ENCODE results near the gene ZNF598. TPM values are rescaled to one million over a fixed set of nuclear protein-coding genes. Genes with fewer than 3 reads are reported as not detected.
"Not testable (repeated sequence)": the region's sequence is repeated elsewhere in the genome, so short reads cannot be mapped to it uniquely, and the experiment has no call there.

ZNF598 gene
- total and polyA plus RNA-seq, 4 experiments from 2014 or later = 3.1 to 49.8 (median 29.3) TPM

DNA sequence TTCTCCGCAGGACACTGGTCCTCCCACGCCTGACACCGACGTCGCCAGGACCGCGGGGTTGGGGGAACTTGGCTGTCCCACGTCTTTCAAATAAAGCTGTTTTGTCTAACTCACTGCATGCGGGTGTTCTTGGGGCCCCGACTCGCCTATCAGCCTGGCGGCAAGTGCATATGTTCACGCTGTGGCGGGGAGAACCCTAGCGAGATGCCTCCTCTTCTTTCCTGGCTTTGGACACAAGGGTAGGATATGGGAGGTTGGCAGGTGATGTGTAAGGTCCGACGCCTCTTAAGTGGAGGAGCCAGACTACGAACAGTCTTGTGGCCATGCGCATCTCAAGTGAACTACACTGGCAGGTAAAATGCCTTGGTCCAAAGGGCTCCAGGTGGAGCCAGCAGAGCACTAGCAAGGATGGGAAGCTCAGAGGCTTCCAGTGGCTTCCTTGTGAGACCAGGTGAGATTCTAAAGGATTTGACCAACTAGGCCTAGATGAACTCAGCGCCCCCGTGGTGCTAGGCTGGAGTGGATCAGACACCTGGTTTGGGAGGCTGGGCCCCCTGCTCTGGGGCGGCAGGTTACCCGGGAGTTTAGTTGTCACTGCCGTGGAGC lies 44.1 kb downstream of the ZNF598 start:
- Histone ChIP-seq H3K4me1 (ENCODE audit: insufficient read depth, low read length) (peaks cover 47% of the 10 kb centered on the region), H3K27me3 (ENCODE audit: insufficient read depth, low read length) (no peaks in the 10 kb centered on the region), H3K36me3 (ENCODE audit: insufficient read depth, low read length) (peaks cover 18% of the 10 kb centered on the region), H3K27ac (ENCODE audit: low read depth, low read length) (peak overlapping the region; percentile 97), H3K4me3 (ENCODE audit: low read length in 2 of 2) (peak overlapping the region; percentile 78 to 86), H3K9me3 (ENCODE audit: control insufficient read depth in 1 of 2, low read length in 2 of 2) (no peaks in the 10 kb centered on the region)
- POLR2A ChIA-PET (ENCODE audit: partially characterized antibody) = interaction anchor here (0.6 to 9.4 kb wide), 38 partner anchors 8 to 902 kb away, joined by 3 to 99 read pairs (median 6); partner anchors contain the start of genes AMDHD2, CRAMP1, ECI1 and EME2
- CTCF ChIA-PET (ENCODE audit: partially characterized antibody) = interaction anchor here (0.7 to 1.6 kb wide), 6 partner anchors 9 to 190 kb away, joined by 3 to 7 read pairs (median 4); partner anchors contain the start of genes MSRB1 and TRAF7
- peak in 1 of 5 donors; percentile 45 for DNase-seq
- Mint-ChIP-seq H3K4me3 (peak overlapping the region; percentile 90 to 97 (median 92)), H3K9me3 (peaks cover 0 to 5% (median 0%) of the 10 kb centered on the region in 8 donors), H3K27ac (peak overlapping the region; percentile 97 to 99 (median 97)), H3K36me3 (peaks cover 21 to 47% of the 10 kb centered on the region in 2 donors), H3K27me3 (no peaks in the 10 kb centered on the region), H3K4me1 (peaks cover 26 to 51% (median 36%) of the 10 kb centered on the region in 4 donors)
- intact Hi-C loops (cut with micrococcal nuclease) = loop anchor here (2.0 kb wide), 1 partner anchor 27 kb away; no protein-coding TSS in a partner anchor

DNA sequence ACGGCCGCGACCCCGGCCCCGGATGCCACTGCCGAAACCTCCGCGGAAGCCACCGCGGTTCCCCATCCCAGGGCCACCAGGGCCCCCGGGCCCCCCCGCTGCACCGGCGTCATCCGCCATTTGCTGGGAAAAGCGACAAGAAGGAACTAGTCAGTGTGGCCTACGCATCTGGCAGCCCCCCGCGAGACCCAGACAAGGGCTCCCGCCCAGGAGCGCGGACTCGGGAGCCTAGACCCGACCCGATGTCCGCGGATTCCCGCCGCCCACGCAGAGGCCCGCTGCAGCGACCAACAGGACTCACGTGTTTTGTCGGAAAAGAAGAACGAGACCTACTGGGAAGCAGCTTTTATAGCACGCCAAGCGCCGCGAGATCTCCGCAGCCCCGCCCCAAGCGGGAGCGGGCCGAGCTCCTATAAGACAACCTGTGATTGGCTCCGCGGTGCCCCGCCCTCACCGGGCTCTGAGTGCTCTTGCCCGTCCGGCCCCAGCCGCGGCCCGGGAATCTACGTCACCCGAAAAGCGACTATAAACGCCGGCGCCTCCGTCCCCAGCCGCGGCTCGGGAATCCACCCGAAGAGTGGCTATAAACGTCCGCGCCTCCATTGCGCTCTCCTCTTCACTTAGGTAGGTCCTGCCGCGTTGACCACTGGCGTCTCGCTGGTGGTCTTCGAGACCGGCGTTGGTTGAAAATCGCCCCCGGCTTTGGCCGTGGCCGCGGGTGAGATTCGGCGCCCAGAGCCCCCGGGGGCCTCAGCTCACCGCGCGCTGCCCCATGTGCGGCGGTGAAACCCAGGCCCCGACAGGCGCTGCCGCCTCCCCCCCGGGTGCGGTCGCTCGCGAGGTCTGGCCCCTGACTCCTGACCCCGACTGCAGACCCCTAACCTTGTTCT lies 44.9 kb downstream of the ZNF598 start, which contains the start of gene RPS2:
RPS2 (minus strand) TSS at position 321 of the 890 bp plus-strand sequence; CDS start at position 120, 201 bp downstream.
- peak within 1 kb of the TSS; percentile 97 to 99 (median 98) for H3K27ac Mint-ChIP-seq
- ChIA-PET CTCF (ENCODE audit: partially characterized antibody) (interaction anchor here (0.9 to 1.4 kb wide), 5 partner anchors 9 to 190 kb away, joined by 3 to 5 read pairs (median 4); partner anchors contain the start of genes MSRB1 and TRAF7), POLR2A (ENCODE audit: partially characterized antibody) (interaction anchor here (0.6 to 9.4 kb wide), 45 partner anchors 9 to 1640 kb away, joined by 3 to 99 read pairs (median 4); partner anchors contain the start of genes AMDHD2, CRAMP1, ECI1 and EME2)
- peak; percentile 97 to 99 (median 99) for DNase-seq
- peak within 1 kb of the TSS; percentile 78 to 86 for H3K4me3 ChIP-seq (ENCODE audit: low read length in 2 of 2)
- peak within 1 kb of the TSS; percentile 97 for H3K27ac ChIP-seq (ENCODE audit: low read depth, low read length)
- intact Hi-C loops (cut with micrococcal nuclease) = loop anchor here (1.0 to 2.0 kb wide), 3 partner anchors 8 to 191 kb away; partner anchors contain the start of genes TBL3 and TRAF7
- H3K27me3 ChIP-seq (ENCODE audit: insufficient read depth, low read length) = no peaks in the 10 kb centered on the region
- peaks cover 28 to 59% (median 42%) of the 10 kb centered on the region in 4 donors for H3K4me1 Mint-ChIP-seq
- peaks cover 21 to 49% of the 10 kb centered on the region in 2 donors for H3K36me3 Mint-ChIP-seq
- peaks cover 50% of the 10 kb centered on the region for H3K4me1 ChIP-seq (ENCODE audit: insufficient read depth, low read length)
- H3K9me3 ChIP-seq (ENCODE audit: control insufficient read depth in 1 of 2, low read length in 2 of 2) = no peaks in the 10 kb centered on the region
- peaks cover 0 to 5% (median 0%) of the 10 kb centered on the region in 8 donors for H3K9me3 Mint-ChIP-seq
- H3K4me3 Mint-ChIP-seq = peak within 1 kb of the TSS; percentile 91 to 97 (median 94)
- peaks cover 18% of the 10 kb centered on the region for H3K36me3 ChIP-seq (ENCODE audit: insufficient read depth, low read length)
- no peaks in the 10 kb centered on the region for H3K27me3 Mint-ChIP-seq

DNA sequence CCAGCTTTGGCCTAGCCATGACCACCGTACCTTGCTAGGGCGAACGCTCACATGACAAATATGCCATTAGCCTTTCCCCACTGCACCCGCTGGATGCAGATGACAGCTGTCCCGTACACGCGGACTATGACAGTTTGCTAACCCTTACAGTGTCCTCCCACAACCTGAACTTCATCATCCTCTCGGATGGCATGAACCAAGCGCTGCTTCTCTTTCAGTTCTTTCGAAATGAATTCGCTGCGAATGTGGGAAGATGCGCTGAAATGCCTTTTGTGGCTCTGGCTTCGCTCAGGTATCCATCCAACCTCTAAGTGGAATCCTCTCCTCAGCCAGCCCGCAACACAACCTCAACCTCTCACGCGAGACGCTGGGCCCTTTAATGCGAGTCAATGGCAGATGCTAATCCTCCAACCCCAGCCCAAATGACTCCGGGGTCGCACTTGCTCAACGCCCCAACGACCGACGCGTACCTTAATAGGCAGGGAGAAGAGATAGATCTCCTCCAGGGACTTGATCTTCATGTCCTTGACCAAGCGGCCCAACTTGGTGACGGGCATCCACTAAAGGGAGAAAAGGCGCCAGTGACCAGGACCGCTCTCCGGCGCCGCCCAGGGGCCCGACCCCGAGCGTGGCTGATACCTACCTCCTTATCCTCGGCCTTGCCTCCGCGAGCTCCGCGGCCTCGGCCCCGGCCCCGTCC lies 45.7 kb downstream of the ZNF598 start:
- H3K36me3 Mint-ChIP-seq = peaks cover 21 to 49% of the 10 kb centered on the region in 2 donors
- peaks cover 30 to 65% (median 45%) of the 10 kb centered on the region in 4 donors for H3K4me1 Mint-ChIP-seq
- peaks cover 0 to 5% (median 0%) of the 10 kb centered on the region in 8 donors for H3K9me3 Mint-ChIP-seq
- POLR2A ChIA-PET (ENCODE audit: partially characterized antibody) = interaction anchor here (0.6 to 9.4 kb wide), 40 partner anchors 8 to 1328 kb away, joined by 3 to 99 read pairs (median 6); partner anchors contain the start of genes AMDHD2, ECI1, FAHD1 and GFER
- H3K27me3 Mint-ChIP-seq = no peaks in the 10 kb centered on the region
- Histone ChIP-seq H3K36me3 (ENCODE audit: insufficient read depth, low read length) (peaks cover 18% of the 10 kb centered on the region), H3K27ac (ENCODE audit: low read depth, low read length) (peak overlapping the region; percentile 97), H3K4me3 (ENCODE audit: low read length in 2 of 2) (peak overlapping the region; percentile 73 to 86), H3K4me1 (ENCODE audit: insufficient read depth, low read length) (peaks cover 53% of the 10 kb centered on the region), H3K27me3 (ENCODE audit: insufficient read depth, low read length) (no peaks in the 10 kb centered on the region), H3K9me3 (ENCODE audit: control insufficient read depth in 1 of 2, low read length in 2 of 2) (no peaks in the 10 kb centered on the region)
- DNase-seq = peak; percentile 44 to 64 (median 54)
- peak overlapping the region; percentile 90 to 99 (median 93) for H3K27ac Mint-ChIP-seq
- CTCF ChIA-PET (ENCODE audit: partially characterized antibody) = interaction anchor here (0.6 to 1.4 kb wide), 6 partner anchors 8 to 191 kb away, joined by 3 to 5 read pairs (median 4); partner anchors contain the start of genes MSRB1 and TRAF7
- intact Hi-C loops (cut with micrococcal nuclease) = loop anchor here (1.0 to 2.0 kb wide), 3 partner anchors 8 to 191 kb away; partner anchors contain the start of genes TBL3 and TRAF7
- H3K4me3 Mint-ChIP-seq = peak overlapping the region; percentile 91 to 97 (median 93)

DNA sequence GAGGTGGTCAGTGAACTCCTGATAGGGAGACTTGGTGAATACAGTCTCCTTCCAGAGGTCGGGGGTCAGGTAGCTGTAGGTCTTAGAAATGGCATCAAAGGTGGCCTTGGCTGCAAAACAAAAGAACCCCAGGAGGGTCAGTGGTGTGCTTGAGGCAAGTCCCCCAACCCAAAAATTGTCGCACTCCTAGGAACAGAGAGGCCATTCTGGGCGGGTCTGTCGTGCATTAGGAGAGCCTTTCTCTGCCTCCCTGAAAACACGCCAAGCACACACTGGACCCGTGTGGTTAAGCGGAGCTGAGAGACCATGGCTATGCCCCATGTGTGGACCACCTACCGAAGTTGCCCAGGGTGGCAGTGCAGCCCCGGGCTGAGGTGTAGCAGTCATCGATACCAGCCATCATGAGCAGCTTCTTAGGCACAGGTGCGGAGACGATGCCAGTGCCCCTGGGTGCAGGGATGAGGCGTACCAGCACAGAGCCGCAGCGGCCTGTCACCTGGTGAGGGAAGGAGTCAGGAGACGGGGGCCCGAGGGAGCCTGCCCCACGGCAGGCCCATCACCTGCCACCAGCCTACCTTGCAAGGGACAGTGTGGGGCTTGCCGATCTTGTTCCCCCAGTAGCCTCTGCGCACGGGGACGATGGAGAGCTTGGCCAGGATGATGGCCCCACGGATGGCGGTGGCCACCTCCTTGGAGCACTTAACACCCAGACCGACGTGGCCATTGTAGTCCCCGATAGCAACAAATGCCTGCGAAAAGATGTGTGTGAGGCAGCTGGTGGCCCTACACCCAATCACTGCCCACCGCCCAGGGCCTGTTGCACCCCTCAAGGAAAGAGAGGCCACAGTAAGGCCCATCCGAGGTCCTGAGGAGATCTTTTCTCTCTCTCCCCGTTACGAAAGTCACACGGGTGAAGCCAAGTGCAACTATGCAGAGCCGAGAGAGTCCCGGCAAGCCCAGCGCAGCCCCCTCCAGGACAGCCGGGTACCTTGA lies 47.2 kb downstream of the ZNF598 start:
- H3K27me3 ChIP-seq (ENCODE audit: insufficient read depth, low read length); H3K9me3 Mint-ChIP-seq; H3K4me3 ChIP-seq (ENCODE audit: low read length in 2 of 2); H3K9me3 ChIP-seq (ENCODE audit: control insufficient read depth in 1 of 2, low read length in 2 of 2); H3K27me3 Mint-ChIP-seq; CTCF ChIA-PET (ENCODE audit: partially characterized antibody); intact Hi-C loops (cut with micrococcal nuclease): not testable (repeated sequence)
- peak overlapping the region; percentile 91 to 97 (median 93) for H3K4me3 Mint-ChIP-seq
- DNase-seq = peak in 1 of 5 donors; percentile 34
- Histone ChIP-seq H3K4me1 (ENCODE audit: insufficient read depth, low read length) (peaks cover 57% of the 10 kb centered on the region), H3K27ac (ENCODE audit: low read depth, low read length) (peak overlapping the region; percentile 97), H3K36me3 (ENCODE audit: insufficient read depth, low read length) (peaks cover 18% of the 10 kb centered on the region)
- H3K27ac Mint-ChIP-seq = peak overlapping the region; percentile 83 to 99 (median 92)
- peaks cover 30 to 66% (median 47%) of the 10 kb centered on the region in 4 donors for H3K4me1 Mint-ChIP-seq
- POLR2A ChIA-PET (ENCODE audit: partially characterized antibody) = interaction anchor here (1.2 to 9.4 kb wide), 7 partner anchors 8 to 192 kb away, joined by 3 to 99 read pairs (median 20); partner anchors contain the start of genes GFER, MSRB1, NOXO1 and SYNGR3
- peaks cover 21 to 49% of the 10 kb centered on the region in 2 donors for H3K36me3 Mint-ChIP-seq

DNA sequence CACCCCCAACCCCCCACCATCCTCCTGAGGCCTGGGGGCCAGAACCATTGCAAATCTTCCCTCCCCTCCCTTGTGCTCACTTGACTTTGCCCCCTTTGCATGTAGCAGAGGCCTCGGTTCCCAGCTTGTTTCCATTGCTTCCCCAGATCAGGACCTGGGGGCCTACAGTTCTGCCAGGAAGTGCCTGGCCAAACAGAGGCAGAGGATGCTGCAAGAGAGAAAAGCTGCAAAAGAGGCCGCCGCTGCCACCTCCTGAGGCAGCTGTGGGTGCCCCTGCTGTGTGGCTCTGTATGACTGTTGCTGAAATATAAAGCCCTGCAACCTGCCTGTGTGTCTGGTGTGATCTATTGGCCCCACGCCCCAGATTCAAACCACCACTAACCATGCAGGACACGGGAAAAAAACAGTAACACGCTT lies 48.0 kb downstream of the ZNF598 start:
- intact Hi-C loops (cut with micrococcal nuclease) = no loop called here
- peak in 1 of 5 donors; percentile 37 for DNase-seq
- H3K9me3 ChIP-seq (ENCODE audit: control insufficient read depth in 1 of 2, low read length in 2 of 2) = no peaks in the 10 kb centered on the region
- Mint-ChIP-seq H3K4me1 (peaks cover 30 to 66% (median 47%) of the 10 kb centered on the region in 4 donors), H3K9me3 (peaks cover 0 to 5% (median 0%) of the 10 kb centered on the region in 8 donors), H3K27ac (peak overlapping the region in 6 of 7 donors; percentile 22 to 99 (median 66)), H3K36me3 (peaks cover 21 to 49% of the 10 kb centered on the region in 2 donors), H3K27me3 (no peaks in the 10 kb centered on the region), H3K4me3 (peak overlapping the region in 7 of 8 donors; percentile 3 to 94 (median 52))
- ChIA-PET CTCF (ENCODE audit: partially characterized antibody) (interaction anchor here (1.3 to 3.3 kb wide), 2 partner anchors 9 to 32 kb away, joined by 6 to 18 read pairs; partner anchors contain the start of gene TBL3), POLR2A (ENCODE audit: partially characterized antibody) (interaction anchor here (1.0 to 9.4 kb wide), 10 partner anchors 9 to 244 kb away, joined by 3 to 99 read pairs (median 12); partner anchors contain the start of genes GFER, MSRB1, NOXO1 and SYNGR3)
- peaks cover 18% of the 10 kb centered on the region for H3K36me3 ChIP-seq (ENCODE audit: insufficient read depth, low read length)
- no peak overlapping the region for H3K27ac ChIP-seq (ENCODE audit: low read depth, low read length)
- peaks cover 57% of the 10 kb centered on the region for H3K4me1 ChIP-seq (ENCODE audit: insufficient read depth, low read length)
- H3K4me3 ChIP-seq (ENCODE audit: low read length in 2 of 2) = no peak overlapping the region
- H3K27me3 ChIP-seq (ENCODE audit: insufficient read depth, low read length) = no peaks in the 10 kb centered on the region

Measured in CD4-positive, alpha-beta memory T cell (primary cell).